HepG2 (cell line): ENCODE measurements around the gene NRN1L. TPM values are rescaled to one million over a fixed set of nuclear protein-coding genes. Genes with fewer than 3 reads are reported as not detected.

Experiments used
- BHLHE40 ChIP-seq: IDR thresholded peaks from 2 replicates; pipeline ENCODE4 v1.6.1; 2011; ENCODE audit warnings: low read length, improper control_type of control experiment
- CREB1 ChIP-seq, 2 experiments: fragments of 450-650 bp in 1 of 2; IDR thresholded peaks; 2 replicates each; pipeline ENCODE4 v1.6.1; 2016 to 2017; ENCODE audit warnings: control low read depth in 1 of 2, mild to moderate bottlenecking in 1 of 2, missing compliant biosample characterization in 1 of 2, missing genetic modification characterization in 1 of 2
- DBP ChIP-seq: sonication (generic); formaldehyde crosslinking; IDR thresholded peaks from 2 replicates; pipeline ENCODE4 v1.4.0; 2020; ENCODE audit warnings: missing genetic modification reagents; ENCODE audit errors: not compliant biosample characterization
- HNF1B ChIP-seq: sonication (generic); formaldehyde crosslinking; IDR thresholded peaks from 2 replicates; pipeline ENCODE4 v1.5.1; 2020; ENCODE audit warnings: mild to moderate bottlenecking, moderate library complexity, missing genetic modification reagents
- HNRNPUL1 ChIP-seq: fragments of 200-400 bp; formaldehyde crosslinking; IDR thresholded peaks from 2 replicates; pipeline ENCODE4 v1.6.1; 2017; ENCODE audit warnings: low read depth, mild to moderate bottlenecking, low read length, moderate library complexity
- JUN ChIP-seq: sonication (generic); formaldehyde crosslinking; IDR thresholded peaks from 2 replicates; pipeline ENCODE4 v1.4.0; 2020; ENCODE audit warnings: mild to moderate bottlenecking, missing genetic modification reagents
- MTF2 ChIP-seq: sonication (generic); formaldehyde crosslinking; IDR thresholded peaks from 2 replicates; pipeline ENCODE4 v1.5.0; 2020; ENCODE audit warnings: missing genetic modification reagents, borderline replicate concordance
- NCOA1 ChIP-seq: sonication (generic); formaldehyde crosslinking; IDR thresholded peaks from 2 replicates; pipeline ENCODE4 v1.9.0; 2021; ENCODE audit warnings: missing genetic modification reagents
- NPAS2 ChIP-seq: sonication (generic); formaldehyde crosslinking; IDR thresholded peaks from 2 replicates; pipeline ENCODE4 v1.8.0; 2022; ENCODE audit warnings: mild to moderate bottlenecking, missing genetic modification reagents, borderline replicate concordance
- ZNF235 ChIP-seq: sonication (generic); formaldehyde crosslinking; IDR thresholded peaks from 2 replicates; pipeline ENCODE4 v1.8.1; 2023; ENCODE audit warnings: mild to moderate bottlenecking, missing genetic modification reagents, borderline replicate concordance
- ZNF652 ChIP-seq: IDR thresholded peaks from 2 replicates; pipeline ENCODE4 v1.6.1; 2016; ENCODE audit warnings: low read depth, borderline replicate concordance
- ZNF768 ChIP-seq: sonication (generic); formaldehyde crosslinking; IDR thresholded peaks from 2 replicates; pipeline ENCODE4 v1.4.0; 2020; ENCODE audit warnings: missing genetic modification reagents
- ZSCAN5A ChIP-seq: sonication (generic); formaldehyde crosslinking; IDR thresholded peaks from 2 replicates; pipeline ENCODE4 v1.8.0; 2022; ENCODE audit warnings: mild to moderate bottlenecking, missing genetic modification reagents, borderline replicate concordance
- polyA plus RNA-seq, 8 experiments: library from polyadenylated mRNA; depleted of rRNA in 3 of 8; stranded (reverse) in 7 of 8; unstranded in 1 of 8; fragments of >200 nt; fragmentation: Illumina TruSeq in 4 of 8; extraction: Trizol in 4 of 8; gene quantifications; 2 replicates each; pipeline versions ENCODE4 v1.2.1 to v1.2.3, GENCODE V29; 2011 to 2016; ENCODE audit warnings: low read depth in 4 of 8, missing spikeins in 1 of 8, mixed read lengths in 1 of 8; ENCODE audit not compliant: insufficient read depth in 1 of 8
- total RNA-seq, 5 experiments: library from RNA; depleted of rRNA; stranded (reverse); fragments of >200 nt; fragmentation: Illumina TruSeq; extraction: Trizol; gene quantifications; 2 replicates each; pipeline ENCODE4 v1.2.3, GENCODE V29; 2016; ENCODE audit warnings: low read depth in 1 of 5

NRN1L gene
- total and polyA plus RNA-seq, 2 of the 13 experiments (the other 11 are each of a cell fraction or from before 2014, with no cell fraction given) = 0.53 to 1.2 TPM

GRCh38 chr16:67846320-67847063 lies 38.2 kb upstream of the NRN1L start, which contains the start of gene NUTF2 (continued):
- TF ChIP-seq HNF1B (CRISPR knock-in tag) (no peak; the same call in none of the 2 replicates), MTF2 (CRISPR knock-in tag) (no peak), ZNF768 (CRISPR knock-in tag) (peak; percentile 48; the same call in 1 of the 2 replicates), JUN (CRISPR knock-in tag) (no peak), NPAS2 (CRISPR knock-in tag) (no peak), BHLHE40 (0 out of 2 replicates have a peak, but pooled peaks have one; percentile 6), ZSCAN5A (CRISPR knock-in tag) (peak; percentile 48; the same call in 1 of the 2 replicates), NCOA1 (no peak), CREB1 (IDR thresholded peaks at IDR 0.05) (peak; percentile 77), CREB1 (CRISPR knock-in tag; IDR thresholded peaks at IDR 0.05) (peak; percentile 81; the same call in 1 of the 2 replicates), HNRNPUL1 (peak; percentile 59; the same call in 1 of the 2 replicates), ZNF652 (CRISPR knock-in tag) (no peak), DBP (CRISPR knock-in tag) (no peak), ZNF235 (CRISPR knock-in tag) (no peak)
